GM18517 (cell line): Measurements from ENCODE around the gene RETSAT.
"Not testable (repeated sequence)": the region's sequence is repeated elsewhere in the genome, so short reads cannot be mapped to it uniquely, and the experiment has no call there.

Source experiments
- ATAC-seq: cut with Tn5 transposase; IDR thresholded peaks from one replicate; pipeline ENCODE4 v1.9.1; 2021; ENCODE audit warnings: mild to moderate bottlenecking, moderate library complexity; ENCODE audit not compliant: unreplicated experiment

Gene RETSAT

GRCh38 chr2:85380048-85380447, 25.7 kb upstream of the RETSAT start:
- ATAC-seq = no peak

GRCh38 chr2:85378257-85378656, 23.9 kb upstream of the RETSAT start:
- ATAC-seq = no peak

- no peak for ATAC-seq
These were observed 22.8 kb upstream of the RETSAT start for GRCh38 chr2:85377083-85377482.

DNA sequence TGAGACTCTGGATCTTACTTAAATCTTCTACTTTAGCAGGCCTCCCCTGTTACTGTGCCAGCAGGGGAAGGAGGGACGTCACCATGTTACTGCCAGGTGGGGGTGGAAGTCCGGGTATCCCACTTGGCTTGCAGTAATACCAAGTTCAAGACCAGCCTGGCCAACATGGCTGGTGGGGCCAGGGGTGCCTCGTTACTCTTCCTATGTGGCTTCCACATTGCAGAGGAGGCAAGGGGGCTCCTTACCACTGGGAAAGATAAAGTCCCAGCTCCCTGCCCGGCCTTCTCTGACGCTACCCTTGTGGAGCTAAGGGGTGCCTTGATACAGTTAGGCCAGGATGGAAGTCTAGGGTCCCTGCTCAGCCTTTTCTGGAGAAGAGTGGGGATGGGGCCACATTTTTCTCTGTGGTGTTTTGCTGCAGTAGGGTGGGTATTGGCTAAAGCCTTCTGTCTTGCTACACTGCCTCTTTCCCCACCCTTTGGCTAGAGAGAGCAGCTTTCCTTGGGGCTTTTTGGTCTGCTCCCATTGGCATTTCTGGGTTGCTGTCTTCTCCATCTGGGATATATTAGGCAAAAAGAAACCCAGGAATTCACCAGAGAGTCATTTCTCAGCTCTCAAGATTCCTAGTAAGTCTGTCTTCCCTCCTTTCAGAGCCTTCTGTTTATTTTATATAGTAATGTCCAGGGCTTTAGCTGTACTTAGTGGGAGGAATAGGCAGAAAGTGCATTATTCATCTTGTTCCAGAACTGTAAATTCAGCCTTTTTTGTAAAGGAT, 22.1 kb upstream of the RETSAT start:
- no peak for ATAC-seq

DNA sequence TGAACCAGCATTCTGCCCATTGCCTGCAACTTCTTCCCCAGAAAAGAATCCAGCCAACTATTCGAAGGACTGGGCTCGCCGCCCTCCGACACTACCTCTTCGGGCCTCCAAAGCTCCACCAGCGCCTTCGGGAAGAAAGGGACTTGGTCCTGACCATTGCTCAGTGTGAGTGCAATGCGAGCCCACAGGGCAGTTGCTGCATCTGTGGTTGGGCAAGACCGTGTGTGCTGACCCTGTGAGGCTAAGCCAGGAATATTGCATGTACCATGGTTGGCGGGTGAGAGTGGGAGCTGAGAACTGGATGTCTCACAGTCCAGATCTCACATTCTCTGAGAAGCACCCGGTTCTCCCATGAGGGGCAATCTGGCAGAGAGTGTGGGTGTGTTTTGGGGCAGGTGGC, 16.7 kb upstream of the RETSAT start:
- no peak for ATAC-seq

- no peak for ATAC-seq
These were observed 15.2 kb upstream of the RETSAT start for GRCh38 chr2:85369500-85369899.

GRCh38 chr2:85368921-85369320, 14.6 kb upstream of the RETSAT start:
- ATAC-seq = no peak

GRCh38 chr2:85367180-85367579, 12.9 kb upstream of the RETSAT start:
- no peak for ATAC-seq

GRCh38 chr2:85362653-85363387, 8.5 kb upstream of the RETSAT start:
- ATAC-seq = not testable (repeated sequence)

DNA sequence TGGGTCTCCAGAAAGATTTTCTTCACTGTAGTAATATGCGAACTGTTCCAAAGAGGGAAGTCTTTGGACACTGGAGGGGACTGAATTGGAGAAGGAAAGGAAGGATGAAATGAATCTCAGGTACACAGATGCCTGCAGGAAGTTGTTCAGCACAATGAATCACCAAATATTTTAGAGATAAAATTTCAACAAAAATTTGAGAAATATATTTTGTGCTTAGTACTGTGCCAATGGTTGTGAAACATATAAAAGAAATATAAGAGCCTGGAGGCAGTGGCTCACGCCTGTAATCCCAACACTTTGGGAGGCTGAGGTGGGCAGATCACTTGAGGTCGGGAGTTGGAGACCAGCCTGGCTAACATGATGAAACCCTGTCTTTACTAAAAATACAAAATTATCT, 3.4 kb upstream of the RETSAT start:
- ATAC-seq = no peak

GRCh38 chr2:85356186-85356585, 1.9 kb upstream of the RETSAT start:
- no peak for ATAC-seq

GRCh38 chr2:85355521-85355920, 1.2 kb upstream of the RETSAT start:
- ATAC-seq = no peak

DNA sequence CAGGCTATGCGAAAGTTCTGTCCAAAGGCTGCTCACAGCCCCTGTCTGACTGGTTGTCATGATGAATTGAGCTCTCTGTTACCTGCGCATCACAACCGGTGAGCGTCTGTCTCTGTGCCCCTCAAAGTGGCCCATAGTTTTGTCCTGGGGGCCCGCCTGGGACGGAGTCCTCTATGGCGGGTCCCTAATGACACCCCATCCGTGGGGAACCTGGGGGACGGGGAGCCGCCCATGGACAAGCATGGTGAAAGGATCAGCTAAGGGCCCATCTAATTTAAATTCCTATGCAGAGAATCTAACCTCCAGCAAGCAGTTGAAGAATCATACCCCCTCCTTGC, 714 bp upstream of the RETSAT start:
- ATAC-seq = peak; percentile 5

DNA sequence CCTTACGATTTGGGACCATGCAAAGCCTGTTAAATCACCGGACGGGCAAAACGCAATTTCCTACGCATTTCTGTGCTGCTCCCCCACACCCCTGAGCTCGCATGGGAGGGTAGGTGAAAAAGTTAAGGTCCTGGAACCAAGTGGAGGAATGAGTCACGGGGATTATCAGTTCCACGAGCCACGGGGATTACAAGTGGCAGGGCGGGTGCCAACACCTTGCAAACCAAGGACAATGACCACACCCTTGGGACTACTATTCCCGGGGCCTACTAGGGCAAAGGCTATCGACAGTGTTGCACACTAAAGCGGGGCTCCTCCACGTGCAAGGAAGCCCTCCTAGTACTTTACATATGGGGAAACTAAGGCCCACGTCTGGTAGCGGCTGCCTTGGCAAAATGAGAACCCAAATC, 447 bp downstream of the RETSAT start:
- ATAC-seq = peak; percentile 1

DNA sequence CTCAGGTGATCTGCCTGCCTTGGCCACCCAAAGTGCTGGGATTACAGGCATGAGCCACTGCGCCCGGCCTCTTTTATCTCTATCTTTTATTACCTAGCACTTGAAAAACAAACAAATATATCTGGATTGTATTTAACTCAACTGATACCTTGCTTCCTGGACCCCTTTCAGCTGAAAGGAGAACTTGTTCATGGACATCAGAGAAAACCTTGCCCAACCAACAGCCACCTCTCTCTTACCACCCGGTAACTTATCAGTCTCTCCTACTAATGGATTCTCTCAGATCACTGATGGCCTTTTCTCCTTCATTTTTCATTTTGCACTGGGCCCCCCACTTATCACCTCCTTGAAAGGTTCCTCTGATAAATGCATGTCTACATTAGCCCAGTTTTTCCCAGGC, 6.7 kb downstream of the RETSAT start:
- ATAC-seq = no peak

GRCh38 chr2:85344356-85344954, 9.9 kb downstream of the RETSAT start:
- ATAC-seq = no peak

- ATAC-seq = not testable (repeated sequence)
These were observed 11.0 kb downstream of the RETSAT start for GRCh38 chr2:85343207-85343895.

DNA sequence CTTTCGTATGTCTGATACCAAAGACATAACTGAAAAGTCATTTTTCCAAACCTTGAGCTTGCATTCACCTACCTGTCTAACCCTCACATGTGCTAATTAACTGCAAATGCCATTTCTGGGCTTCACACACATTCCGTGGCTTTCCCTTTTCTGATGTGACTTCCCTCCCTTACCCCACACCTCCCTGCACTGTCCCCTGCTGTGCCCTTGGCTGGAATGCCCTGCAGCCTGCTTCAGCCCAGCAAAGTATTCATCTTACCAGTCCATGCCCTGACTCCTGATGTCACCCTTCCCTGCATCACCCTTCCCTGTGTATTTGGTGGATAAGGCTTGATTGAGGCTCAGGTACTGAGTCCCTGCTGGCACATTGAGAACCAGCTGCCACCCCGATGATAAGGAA, 12.2 kb downstream of the RETSAT start:
- ATAC-seq = no peak

GRCh38 chr2:85341269-85342029, 12.9 kb downstream of the RETSAT start:
- ATAC-seq = no peak

- ATAC-seq = no peak
These were observed 14.1 kb downstream of the RETSAT start for GRCh38 chr2:85340034-85340892.
